ENCODE results near the gene MSANTD1. TPM values are rescaled to one million over a fixed set of nuclear protein-coding genes. Genes with fewer than 3 reads are reported as not detected.

Gene MSANTD1
- total and polyA plus RNA-seq, 4 donors = 0.05 to 1.2 (median 0.23) TPM; not detected in 1

DNA sequence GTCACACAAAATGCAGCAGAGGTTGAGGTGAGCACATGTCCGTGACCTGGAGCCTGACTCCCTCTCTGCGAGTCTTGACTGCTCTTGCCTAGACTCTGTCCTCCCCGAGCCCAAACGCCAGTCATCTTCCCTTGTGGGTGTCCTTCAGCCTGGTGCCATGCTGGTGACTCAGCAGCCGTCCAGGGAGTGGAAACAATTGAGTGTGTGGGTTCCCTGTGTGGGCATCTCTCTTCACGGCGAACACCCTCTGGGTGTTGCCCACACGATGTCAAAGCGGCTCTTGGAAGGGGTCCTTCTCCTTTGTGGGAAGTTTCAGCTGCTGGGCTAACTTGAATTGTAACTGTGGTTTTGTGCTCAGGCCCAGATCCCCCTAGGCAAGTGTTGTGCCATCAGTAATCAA is 17.5 kb upstream of the MSANTD1 start:
- TF ChIP-seq, protein P1, sequence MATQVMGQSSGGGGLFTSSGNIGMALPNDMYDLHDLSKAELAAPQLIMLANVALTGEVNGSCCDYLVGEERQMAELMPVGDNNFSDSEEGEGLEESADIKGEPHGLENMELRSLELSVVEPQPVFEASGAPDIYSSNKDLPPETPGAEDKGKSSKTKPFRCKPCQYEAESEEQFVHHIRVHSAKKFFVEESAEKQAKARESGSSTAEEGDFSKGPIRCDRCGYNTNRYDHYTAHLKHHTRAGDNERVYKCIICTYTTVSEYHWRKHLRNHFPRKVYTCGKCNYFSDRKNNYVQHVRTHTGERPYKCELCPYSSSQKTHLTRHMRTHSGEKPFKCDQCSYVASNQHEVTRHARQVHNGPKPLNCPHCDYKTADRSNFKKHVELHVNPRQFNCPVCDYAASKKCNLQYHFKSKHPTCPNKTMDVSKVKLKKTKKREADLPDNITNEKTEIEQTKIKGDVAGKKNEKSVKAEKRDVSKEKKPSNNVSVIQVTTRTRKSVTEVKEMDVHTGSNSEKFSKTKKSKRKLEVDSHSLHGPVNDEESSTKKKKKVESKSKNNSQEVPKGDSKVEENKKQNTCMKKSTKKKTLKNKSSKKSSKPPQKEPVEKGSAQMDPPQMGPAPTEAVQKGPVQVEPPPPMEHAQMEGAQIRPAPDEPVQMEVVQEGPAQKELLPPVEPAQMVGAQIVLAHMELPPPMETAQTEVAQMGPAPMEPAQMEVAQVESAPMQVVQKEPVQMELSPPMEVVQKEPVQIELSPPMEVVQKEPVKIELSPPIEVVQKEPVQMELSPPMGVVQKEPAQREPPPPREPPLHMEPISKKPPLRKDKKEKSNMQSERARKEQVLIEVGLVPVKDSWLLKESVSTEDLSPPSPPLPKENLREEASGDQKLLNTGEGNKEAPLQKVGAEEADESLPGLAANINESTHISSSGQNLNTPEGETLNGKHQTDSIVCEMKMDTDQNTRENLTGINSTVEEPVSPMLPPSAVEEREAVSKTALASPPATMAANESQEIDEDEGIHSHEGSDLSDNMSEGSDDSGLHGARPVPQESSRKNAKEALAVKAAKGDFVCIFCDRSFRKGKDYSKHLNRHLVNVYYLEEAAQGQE (IDR thresholded peaks at IDR 0.05) = no peak
- TF ChIP-seq FOXA1 (IDR thresholded peaks at IDR 0.05) = no peak
- no peak for TF ChIP-seq EGR1 (IDR thresholded peaks at IDR 0.05; ENCODE audit: low read depth in 2 of 2)
- TF ChIP-seq TAF1 (conservative IDR thresholded peaks at IDR 0.05) = no peak
- no peak for TF ChIP-seq YY1 (IDR thresholded peaks at IDR 0.05)
- no peak for TF ChIP-seq JUND (IDR thresholded peaks at IDR 0.05)
- TF ChIP-seq, protein P2, sequence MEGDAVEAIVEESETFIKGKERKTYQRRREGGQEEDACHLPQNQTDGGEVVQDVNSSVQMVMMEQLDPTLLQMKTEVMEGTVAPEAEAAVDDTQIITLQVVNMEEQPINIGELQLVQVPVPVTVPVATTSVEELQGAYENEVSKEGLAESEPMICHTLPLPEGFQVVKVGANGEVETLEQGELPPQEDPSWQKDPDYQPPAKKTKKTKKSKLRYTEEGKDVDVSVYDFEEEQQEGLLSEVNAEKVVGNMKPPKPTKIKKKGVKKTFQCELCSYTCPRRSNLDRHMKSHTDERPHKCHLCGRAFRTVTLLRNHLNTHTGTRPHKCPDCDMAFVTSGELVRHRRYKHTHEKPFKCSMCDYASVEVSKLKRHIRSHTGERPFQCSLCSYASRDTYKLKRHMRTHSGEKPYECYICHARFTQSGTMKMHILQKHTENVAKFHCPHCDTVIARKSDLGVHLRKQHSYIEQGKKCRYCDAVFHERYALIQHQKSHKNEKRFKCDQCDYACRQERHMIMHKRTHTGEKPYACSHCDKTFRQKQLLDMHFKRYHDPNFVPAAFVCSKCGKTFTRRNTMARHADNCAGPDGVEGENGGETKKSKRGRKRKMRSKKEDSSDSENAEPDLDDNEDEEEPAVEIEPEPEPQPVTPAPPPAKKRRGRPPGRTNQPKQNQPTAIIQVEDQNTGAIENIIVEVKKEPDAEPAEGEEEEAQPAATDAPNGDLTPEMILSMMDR (IDR thresholded peaks at IDR 0.05; ENCODE audit: low read depth, low read length, missing input control) = no peak
- no peak for TF ChIP-seq HNF4G (IDR thresholded peaks at IDR 0.05)

DNA sequence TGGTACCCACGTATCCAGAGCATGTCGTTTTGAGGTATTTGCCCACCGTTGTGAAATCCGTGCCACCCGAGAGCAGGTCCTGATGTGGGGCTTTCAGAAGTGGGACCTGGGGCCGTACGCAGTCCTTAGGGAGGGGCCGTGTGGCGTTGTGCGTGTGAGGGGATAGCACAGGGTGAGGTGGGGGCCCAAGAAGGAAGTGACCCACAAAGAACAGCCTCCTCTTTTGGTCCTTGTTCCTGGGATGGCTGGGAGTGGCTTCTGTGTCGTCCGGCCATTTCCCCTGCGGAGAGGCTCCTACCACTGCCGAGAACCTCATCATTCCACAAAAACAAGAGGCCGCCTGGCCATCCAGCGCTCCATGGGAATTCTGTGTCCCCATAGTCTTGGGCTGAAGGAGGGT is 17.0 kb upstream of the MSANTD1 start:
- Histone ChIP-seq H3K36me3 (ENCODE audit: control insufficient read depth in 4 of 4, insufficient read depth in 3 of 4, low read depth in 1 of 4, low read length in 3 of 4) (peaks cover 20 to 73% (median 50%) of the 10 kb centered on the region in 4 donors), H3K9me3 (ENCODE audit: control insufficient read depth in 4 of 4, low read length in 3 of 4) (no peaks in the 10 kb centered on the region), H3K27ac (ENCODE audit: low read depth in 1 of 2, low read length in 2 of 2) (no peak overlapping the region), H3K4me3 (ENCODE audit: low read depth in 1 of 3, low read length in 3 of 3) (no peak overlapping the region), H3K4me1 (ENCODE audit: control insufficient read depth in 4 of 4, insufficient read depth in 4 of 4, low read length in 3 of 4) (no peaks in the 10 kb centered on the region), H3K27me3 (ENCODE audit: control insufficient read depth in 4 of 4, insufficient read depth in 4 of 4, low read length in 3 of 4) (no peaks in the 10 kb centered on the region), H3K9ac (ENCODE audit: low read depth in 1 of 2, low read length in 2 of 2) (no peak overlapping the region)
- WGBS = 95% methylated on average over 16 of the region's 16 CpGs
- TF ChIP-seq NR2F2 (IDR thresholded peaks at IDR 0.05) (no peak), SP1 (IDR thresholded peaks at IDR 0.05) (no peak), FOXA1 (IDR thresholded peaks at IDR 0.05) (no peak), HNF4A (conservative IDR thresholded peaks at IDR 0.05) (no peak), HNF4G (IDR thresholded peaks at IDR 0.05) (no peak), RAD21 (IDR thresholded peaks at IDR 0.05) (no peak), YY1 (IDR thresholded peaks at IDR 0.05) (no peak), GABPA (IDR thresholded peaks at IDR 0.05 in 1 of 2, conservative IDR thresholded peaks at IDR 0.05 in 1 of 2) (no peak), JUND (IDR thresholded peaks at IDR 0.05) (no peak), RXRA (IDR thresholded peaks at IDR 0.05) (no peak), FOXA2 (IDR thresholded peaks at IDR 0.05) (no peak)
- TF ChIP-seq, protein P2 (IDR thresholded peaks at IDR 0.05; ENCODE audit: low read depth, low read length, missing input control) = no peak
- TF ChIP-seq, protein P1 (IDR thresholded peaks at IDR 0.05) = no peak
- TF ChIP-seq, protein P3, sequence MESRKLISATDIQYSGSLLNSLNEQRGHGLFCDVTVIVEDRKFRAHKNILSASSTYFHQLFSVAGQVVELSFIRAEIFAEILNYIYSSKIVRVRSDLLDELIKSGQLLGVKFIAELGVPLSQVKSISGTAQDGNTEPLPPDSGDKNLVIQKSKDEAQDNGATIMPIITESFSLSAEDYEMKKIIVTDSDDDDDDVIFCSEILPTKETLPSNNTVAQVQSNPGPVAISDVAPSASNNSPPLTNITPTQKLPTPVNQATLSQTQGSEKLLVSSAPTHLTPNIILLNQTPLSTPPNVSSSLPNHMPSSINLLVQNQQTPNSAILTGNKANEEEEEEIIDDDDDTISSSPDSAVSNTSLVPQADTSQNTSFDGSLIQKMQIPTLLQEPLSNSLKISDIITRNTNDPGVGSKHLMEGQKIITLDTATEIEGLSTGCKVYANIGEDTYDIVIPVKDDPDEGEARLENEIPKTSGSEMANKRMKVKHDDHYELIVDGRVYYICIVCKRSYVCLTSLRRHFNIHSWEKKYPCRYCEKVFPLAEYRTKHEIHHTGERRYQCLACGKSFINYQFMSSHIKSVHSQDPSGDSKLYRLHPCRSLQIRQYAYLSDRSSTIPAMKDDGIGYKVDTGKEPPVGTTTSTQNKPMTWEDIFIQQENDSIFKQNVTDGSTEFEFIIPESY (IDR thresholded peaks at IDR 0.05) = no peak
- no peak for DNase-seq (ENCODE audit: low spot score)

More for the DNA sequence above, 17.5 kb upstream of the MSANTD1 start:
- Histone ChIP-seq H3K4me1 (ENCODE audit: control insufficient read depth in 4 of 4, insufficient read depth in 4 of 4, low read length in 3 of 4) (peaks cover 0 to 3% (median 0%) of the 10 kb centered on the region in 4 donors), H3K36me3 (ENCODE audit: control insufficient read depth in 4 of 4, insufficient read depth in 3 of 4, low read depth in 1 of 4, low read length in 3 of 4) (peaks cover 20 to 73% (median 52%) of the 10 kb centered on the region in 4 donors), H3K4me3 (ENCODE audit: low read depth in 1 of 3, low read length in 3 of 3) (no peak overlapping the region), H3K27ac (ENCODE audit: low read depth in 1 of 2, low read length in 2 of 2) (no peak overlapping the region), H3K9ac (ENCODE audit: low read depth in 1 of 2, low read length in 2 of 2) (no peak overlapping the region), H3K9me3 (ENCODE audit: control insufficient read depth in 4 of 4, low read length in 3 of 4) (no peaks in the 10 kb centered on the region), H3K27me3 (ENCODE audit: control insufficient read depth in 4 of 4, insufficient read depth in 4 of 4, low read length in 3 of 4) (no peaks in the 10 kb centered on the region)
- no peak for DNase-seq (ENCODE audit: low spot score)
- WGBS = 92% methylated on average over 9 of the region's 9 CpGs
